ENCODE measurements around the gene TBL3. TPM values are rescaled to one million over a fixed set of nuclear protein-coding genes. Genes with fewer than 3 reads are reported as not detected.

TBL3 gene
- total and polyA plus RNA-seq, 9 of the 15 experiments (the other 6 are each of a cell fraction or from before 2014, with no cell fraction given) = 0.97 to 117 (median 24.5) TPM

DNA sequence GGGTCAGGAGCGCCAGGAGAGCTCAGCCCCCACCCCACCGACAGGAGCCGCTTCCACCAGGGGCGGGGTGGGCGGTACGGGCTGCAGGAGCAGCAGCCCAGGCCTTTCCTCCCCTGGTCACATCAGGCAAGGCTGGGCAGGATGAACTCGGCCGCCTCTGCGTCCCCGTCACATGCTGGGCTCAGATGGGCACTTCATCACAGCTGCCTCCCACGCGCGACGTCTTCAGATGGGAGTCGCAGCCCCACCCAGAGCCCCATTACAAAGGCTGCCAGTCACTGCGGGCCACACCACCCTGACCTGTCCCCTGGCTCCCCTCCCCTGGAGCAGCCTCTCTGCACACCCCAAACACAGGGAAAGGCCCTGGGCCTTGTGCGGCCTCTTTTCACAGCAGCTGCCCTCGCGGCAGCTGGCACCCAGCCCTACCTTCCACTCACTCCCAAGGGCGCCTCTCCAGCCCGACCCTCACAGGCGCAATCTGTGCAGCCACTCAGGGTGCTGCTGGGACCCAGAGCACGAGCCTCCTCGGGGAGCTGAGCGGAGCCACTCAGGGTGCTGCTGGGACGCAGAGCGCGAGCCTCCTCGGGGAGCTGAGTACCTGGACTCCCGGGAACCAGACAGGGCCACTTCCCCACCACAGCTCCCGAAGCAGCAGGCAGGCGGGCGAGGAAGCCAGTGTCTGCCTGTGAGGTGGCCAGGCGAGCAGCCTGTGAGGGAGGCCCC is 33.1 kb downstream of the TBL3 start:
- WGBS (ENCODE audit: insufficient coverage, low coverage, missing lambda C conversion rate) = 83% methylated on average over 17 of the region's 34 CpGs
- H3K4me2 ChIP-seq (ENCODE audit: insufficient read depth, low read length) = no peak overlapping the region
- peaks cover 46% of the 10 kb centered on the region for H4K20me1 ChIP-seq (replicated peaks; ENCODE audit: control insufficient read depth, insufficient read depth, low read length)
- FAIRE-seq = no peak
- H3K9ac ChIP-seq (ENCODE audit: insufficient read depth in 1 of 2, low read depth in 2 of 2, low read length in 2 of 2) = peak overlapping the region in 1 of 2 experiments; percentile 80; a peak in 2 of 4 replicates
- no peak for ATAC-seq
- no peaks in the 10 kb centered on the region for H3K27me3 ChIP-seq (ENCODE audit: control insufficient read depth in 2 of 2, insufficient read depth in 2 of 2, low read length in 2 of 2)
- H3K36me3 ChIP-seq (ENCODE audit: control insufficient read depth, insufficient read depth, low read length) = peaks cover 79% of the 10 kb centered on the region; the same call in 2 of the 3 replicates
- peaks cover 19% of the 10 kb centered on the region for H3K9me1 ChIP-seq (ENCODE audit: control insufficient read depth, insufficient read depth, low read length)
- intact Hi-C loops (cut with micrococcal nuclease) = no loop called here
- H2AFZ ChIP-seq (ENCODE audit: low read depth, low read length) = no peak overlapping the region
- in situ Hi-C loops (cut with MboI) = no loop called here
- no peak overlapping the region for H3K4me3 ChIP-seq
- ChIA-PET POLR2A (interaction anchor here (0.5 to 3.0 kb wide), 10 partner anchors 9 to 511 kb away, joined by 3 to 12 read pairs (median 4); partner anchors contain the start of genes ECI1 and TRAF7), CTCF (ENCODE audit: low intra/inter-chr PET ratio) (interaction anchor here (0.8 kb wide), 1 partner anchor 149 kb away, joined by 4 read pairs; no protein-coding TSS in a partner anchor)
- TF ChIP-seq, protein P1, sequence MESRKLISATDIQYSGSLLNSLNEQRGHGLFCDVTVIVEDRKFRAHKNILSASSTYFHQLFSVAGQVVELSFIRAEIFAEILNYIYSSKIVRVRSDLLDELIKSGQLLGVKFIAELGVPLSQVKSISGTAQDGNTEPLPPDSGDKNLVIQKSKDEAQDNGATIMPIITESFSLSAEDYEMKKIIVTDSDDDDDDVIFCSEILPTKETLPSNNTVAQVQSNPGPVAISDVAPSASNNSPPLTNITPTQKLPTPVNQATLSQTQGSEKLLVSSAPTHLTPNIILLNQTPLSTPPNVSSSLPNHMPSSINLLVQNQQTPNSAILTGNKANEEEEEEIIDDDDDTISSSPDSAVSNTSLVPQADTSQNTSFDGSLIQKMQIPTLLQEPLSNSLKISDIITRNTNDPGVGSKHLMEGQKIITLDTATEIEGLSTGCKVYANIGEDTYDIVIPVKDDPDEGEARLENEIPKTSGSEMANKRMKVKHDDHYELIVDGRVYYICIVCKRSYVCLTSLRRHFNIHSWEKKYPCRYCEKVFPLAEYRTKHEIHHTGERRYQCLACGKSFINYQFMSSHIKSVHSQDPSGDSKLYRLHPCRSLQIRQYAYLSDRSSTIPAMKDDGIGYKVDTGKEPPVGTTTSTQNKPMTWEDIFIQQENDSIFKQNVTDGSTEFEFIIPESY (CRISPR knock-in tag; IDR thresholded peaks at IDR 0.05) = peak; percentile 67
- TF ChIP-seq POLR2G (IDR thresholded peaks at IDR 0.05; ENCODE audit: low read depth, low read length) (peak; percentile 69), HIVEP1 (CRISPR knock-in tag; IDR thresholded peaks at IDR 0.05) (no peak), RBM14 (IDR thresholded peaks at IDR 0.05; ENCODE audit: borderline replicate concordance, insufficient read depth, low read depth, low read length) (peak; percentile 9; the same call in 1 of the 2 replicates), PRMT5 (CRISPR knock-in tag; IDR thresholded peaks at IDR 0.05) (no peak), RBFOX2 (IDR thresholded peaks at IDR 0.05; ENCODE audit: low read depth, low read length) (peak; percentile 56)
- no peak overlapping the region for H3K27ac ChIP-seq (ENCODE audit: extremely low read depth, low read depth, low read length)
- BruUV-seq (replicated peaks) = no TSS peak
- peaks cover 20 to 94% of the 10 kb centered on the region in 2 experiments for H3K4me1 ChIP-seq (replicated peaks in 1 of 2; ENCODE audit: control insufficient read depth in 2 of 2, insufficient read depth in 2 of 2, low read length in 2 of 2)
- DNase-seq (ENCODE audit: extremely low read depth in 1 of 4, low spot score in 3 of 4) = no peak
- peaks cover 73% of the 10 kb centered on the region for H3K79me2 ChIP-seq (ENCODE audit: control insufficient read depth, insufficient read depth, low read length)
- H3K9me3 ChIP-seq (replicated peaks; ENCODE audit: control insufficient read depth, insufficient read depth, low read depth, low read length) = no peaks in the 10 kb centered on the region
